K562 (cell line): ENCODE results near the gene NKAIN1. TPM values are rescaled to one million over a fixed set of nuclear protein-coding genes. Genes with fewer than 3 reads are reported as not detected.

Experiments used
- ATAC-seq: fragments of 200-7000 bp; cut with Tn5 transposase; 3 replicates; pipeline ENCODE4 v1.9.1; 2020; ENCODE audit warnings: moderate library complexity
- BruUV-seq: library from RNA; stranded (reverse); fragments of 400-500 nt; replicated peaks from 2 replicates; lab custom pipeline; 2021; lab: Mats Ljungman, UMichigan
- CTCF ChIA-PET: fragments of 300-600 bp; formaldehyde crosslinking; extraction: SDS; loops from one replicate; lab custom pipeline; 2021; ENCODE audit warnings: low intra/inter-chr PET ratio; lab: Yijun Ruan, JAX
- POLR2A ChIA-PET: fragments of 300-600, 350-650 bp; sonication (Branson Sonifier 250); formaldehyde crosslinking; extraction: SDS; loops from one replicate; lab custom pipeline; 2021; ENCODE audit warnings: antibody characterized with exemption, inconsistent platforms; lab: Yijun Ruan, JAX
- DNase-seq, 4 experiments: peaks; one replicate each; pipeline versions ENCODE4 v3.0.0 to v3.0.0-alpha.2; 2011 to 2018; ENCODE audit warnings: low spot score in 3 of 4, mixed read lengths in 3 of 4; ENCODE audit errors: extremely low read depth in 1 of 4
- FAIRE-seq: peaks from 2 replicates; lab custom pipeline; 2011; peaks lifted over from hg19 to GRCh38; lab: Jason Lieb, UNC
- H2AFZ ChIP-seq: 2 replicates; pipeline ENCODE4 v1.6.0; 2011; ENCODE audit warnings: low read depth, low read length, control low read depth, inconsistent platforms
- H3K27ac ChIP-seq: fragments of 200-600 bp; 3 replicates; pipeline ENCODE4 v1.8.0; 2011; ENCODE audit warnings: low read depth, mild to moderate bottlenecking, control low read depth, inconsistent platforms, low read length, moderate library complexity, mixed read lengths; ENCODE audit errors: extremely low read depth
- H3K27me3 ChIP-seq, 2 experiments: fragments of 300-600 bp in 1 of 2; 2 replicates in 1 of 2; 3 replicates in 1 of 2; pipeline versions ENCODE4 v1.6.0 to v1.8.0; 2011; ENCODE audit warnings: inconsistent platforms in 2 of 2, low read length in 2 of 2, mild to moderate bottlenecking in 1 of 2, mixed read lengths in 1 of 2, moderate library complexity in 1 of 2; ENCODE audit not compliant: control insufficient read depth in 2 of 2, insufficient read depth in 2 of 2
- H3K36me3 ChIP-seq: fragments of 300-600 bp; 3 replicates; pipeline ENCODE4 v1.8.0; 2011; ENCODE audit warnings: mild to moderate bottlenecking, low read length, inconsistent platforms; ENCODE audit not compliant: control insufficient read depth, insufficient read depth
- H3K4me1 ChIP-seq, 2 experiments: fragments of 200-600 bp in 1 of 2; replicated peaks in 1 of 2; 2 replicates in 1 of 2; 3 replicates in 1 of 2; pipeline versions ENCODE4 v1.5.1 to v1.8.0; 2011; ENCODE audit warnings: inconsistent platforms in 2 of 2, low read length in 2 of 2, mild to moderate bottlenecking in 1 of 2, mixed read lengths in 1 of 2, moderate library complexity in 1 of 2; ENCODE audit not compliant: control insufficient read depth in 2 of 2, insufficient read depth in 2 of 2
- H3K4me2 ChIP-seq: 2 replicates; pipeline ENCODE4 v1.6.1; 2011; ENCODE audit warnings: low read length, control low read depth, inconsistent platforms, mixed read lengths; ENCODE audit not compliant: insufficient read depth
- H3K4me3 ChIP-seq: fragments of 200-600 bp; sonication (generic), shearing (Covaris generic); 2 replicates; pipeline ENCODE4 v1.5.1; 2016; ENCODE audit warnings: control low read depth, inconsistent platforms
- H3K79me2 ChIP-seq: fragments of 200-600 bp; 3 replicates; pipeline ENCODE4 v1.8.0; 2011; ENCODE audit warnings: low read length, inconsistent platforms; ENCODE audit not compliant: control insufficient read depth, insufficient read depth
- H3K9ac ChIP-seq, 2 experiments: 2 replicates each; pipeline versions ENCODE4 v1.6.0 to v1.6.1; 2011; ENCODE audit warnings: low read depth in 2 of 2, low read length in 2 of 2, control low read depth in 1 of 2, inconsistent platforms in 1 of 2, mild to moderate bottlenecking in 1 of 2, mixed read lengths in 1 of 2; ENCODE audit not compliant: insufficient read depth in 1 of 2
- H3K9me1 ChIP-seq: one replicate; pipeline ENCODE4 v1.6.0; 2011; ENCODE audit warnings: inconsistent platforms, mild to moderate bottlenecking, low read length, moderate library complexity; ENCODE audit not compliant: control insufficient read depth, insufficient read depth
- H3K9me3 ChIP-seq: replicated peaks from 2 replicates; pipeline ENCODE4 v1.5.1; 2011; ENCODE audit warnings: low read depth, low read length, inconsistent platforms; ENCODE audit not compliant: control insufficient read depth, insufficient read depth
- H4K20me1 ChIP-seq: replicated peaks from 2 replicates; pipeline ENCODE4 v1.6.1; 2011; ENCODE audit warnings: low read length, inconsistent platforms, mixed read lengths; ENCODE audit not compliant: control insufficient read depth, insufficient read depth
- CHCHD3 ChIP-seq: fragments of 250-450 bp; sonication (Bioruptor Pico); IDR thresholded peaks from 2 replicates; pipeline ENCODE4 v2.1.2; 2022; ENCODE audit warnings: mild to moderate bottlenecking
- ERF ChIP-seq: fragments of 450-650 bp; formaldehyde crosslinking; IDR thresholded peaks from 2 replicates; pipeline ENCODE4 v1.4.0; 2020; ENCODE audit warnings: mild to moderate bottlenecking, mixed read lengths
- FOXA1 ChIP-seq: fragments of 450-650 bp; IDR thresholded peaks from 2 replicates; pipeline ENCODE4 v1.6.1; 2016; ENCODE audit warnings: mild to moderate bottlenecking, borderline replicate concordance
- HMG20A ChIP-seq: fragments of 450-650 bp; formaldehyde crosslinking; conservative IDR thresholded peaks from 2 replicates; pipeline ENCODE4 v1.4.0; 2020; ENCODE audit warnings: mild to moderate bottlenecking, mixed read lengths
- HMGN3 ChIP-seq: IDR thresholded peaks from 2 replicates; pipeline ENCODE4 v1.6.1; 2011; ENCODE audit warnings: borderline replicate concordance, low read depth, mild to moderate bottlenecking, mixed read lengths, low read length; ENCODE audit not compliant: insufficient read length; ENCODE audit errors: extremely low read depth
- KLF6 ChIP-seq: fragments of 250-450 bp; sonication (Bioruptor Pico); IDR thresholded peaks from 2 replicates; pipeline ENCODE4 v1.4.0; 2020; ENCODE audit warnings: mild to moderate bottlenecking, moderate library complexity, borderline replicate concordance
- MAFF ChIP-seq: IDR thresholded peaks from 2 replicates; pipeline ENCODE4 v1.6.1; 2012; ENCODE audit warnings: low read length, improper control_type of control experiment
- MYNN ChIP-seq, 2 experiments: sonication (generic); formaldehyde crosslinking in 1 of 2; IDR thresholded peaks; 2 replicates each; pipeline versions ENCODE4 v1.5.0 to v1.6.1; 2016 to 2020; ENCODE audit warnings: antibody characterized with exemption in 1 of 2, missing genetic modification reagents in 1 of 2
- NR2F6 ChIP-seq: fragments of 450-650 bp; formaldehyde crosslinking; IDR thresholded peaks from 2 replicates; pipeline ENCODE4 v1.4.0; 2020; ENCODE audit warnings: mild to moderate bottlenecking
- SRSF9 ChIP-seq: fragments of 200-400 bp; formaldehyde crosslinking; IDR thresholded peaks from 2 replicates; pipeline ENCODE4 v1.6.1; 2017; ENCODE audit warnings: low read depth, low read length, borderline replicate concordance
- TARDBP ChIP-seq: fragments of 450-650 bp; IDR thresholded peaks from 2 replicates; pipeline ENCODE4 v1.6.1; 2016
- WGBS: fragments of 100-300 bp; shearing (Covaris generic); methylation state at CpG from one replicate; pipeline ENCODE4 v1.1.6; 2016; ENCODE audit warnings: low coverage, mixed read lengths; ENCODE audit not compliant: insufficient coverage; ENCODE audit errors: missing lambda C conversion rate; 5-methylcytosine and 5-hydroxymethylcytosine counted together
- in situ Hi-C: fragments of 300-500 bp; cut with MboI; formaldehyde crosslinking; loops from 4 replicates; pipeline ENCODE4 v1.15.0; 2018; ENCODE audit warnings: inconsistent platforms, mixed read lengths
- intact Hi-C: fragments of 100-400 bp; cut with micrococcal nuclease; formaldehyde crosslinking; loops from 2 replicates; pipeline ENCODE4 v1.14.2; 2022
- polyA plus RNA-seq, 8 experiments: library from polyadenylated mRNA; depleted of rRNA in 4 of 8; stranded (reverse) in 5 of 8; unstranded in 3 of 8; fragments of >200 nt; fragmentation: Nextera tagmentation in 2 of 8; fragmentation: Illumina TruSeq in 1 of 8; extraction: Ambion mirVana in 2 of 8; extraction: Trizol in 1 of 8; gene quantifications; 2 replicates each; pipeline versions ENCODE4 v1.2.1 to v1.2.3, GENCODE V29; 2011 to 2014; ENCODE audit warnings: inconsistent platforms in 1 of 8, missing spikeins in 1 of 8
- total RNA-seq, 7 experiments: library from RNA; depleted of rRNA in 6 of 7; stranded (reverse); fragments of >200 nt in 6 of 7; fragmentation: Illumina TruSeq in 2 of 7; extraction: Trizol in 2 of 7; gene quantifications; 2 replicates each; pipeline versions ENCODE4 v1.2.1 to v1.2.3, GENCODE V29; 2011 to 2021; ENCODE audit warnings: low replicate concordance in 1 of 7

Gene NKAIN1
- total and polyA plus RNA-seq, 9 of the 15 experiments (the other 6 are each of a cell fraction or from before 2014, with no cell fraction given), result 0.03 to 0.22 (median 0.04) TPM; not detected in 3

GRCh38 chr1:31193729-31194128 lies 46.0 kb downstream of the NKAIN1 start:
- no TSS peak for BruUV-seq
- in situ Hi-C loops (loop anchor here (25.0 kb wide), 1 partner anchor 369 kb away; no protein-coding TSS in a partner anchor), intact Hi-C loops (no loop called here)
- Histone ChIP-seq H3K9me1 (no peaks in the 10 kb centered on the region), H2AFZ (no peak overlapping the region), H3K79me2 (no peaks in the 10 kb centered on the region), H3K4me1 (no peaks in the 10 kb centered on the region; a peak in 1 of 5 replicates), H3K9me3 (no peaks in the 10 kb centered on the region), H3K4me3 (no peak overlapping the region), H3K9ac (no peak overlapping the region), H3K27me3 (peaks cover 16 to 36% of the 10 kb centered on the region in 2 experiments; a peak in 4 of 5 replicates), H3K27ac (no peak overlapping the region), H4K20me1 (0 out of 2 replicates have a peak, but pooled peaks cover 4% of the 10 kb centered on the region), H3K4me2 (no peak overlapping the region), H3K36me3 (no peaks in the 10 kb centered on the region)
- TF ChIP-seq MAFF, result no peak
- no peak for TF ChIP-seq MYNN (IDR thresholded peaks at IDR 0.05)
- TF ChIP-seq MYNN (CRISPR knock-in tag; IDR thresholded peaks at IDR 0.05), result no peak
- TF ChIP-seq FOXA1, result no peak
- no peak for TF ChIP-seq HMGN3
- TF ChIP-seq SRSF9, result no peak
- no peak for TF ChIP-seq HMG20A (CRISPR knock-in tag)
- TF ChIP-seq CHCHD3 (CRISPR knock-in tag), result no peak
- no peak for TF ChIP-seq KLF6
- TF ChIP-seq ERF, result no peak
- TF ChIP-seq TARDBP, result no peak
- TF ChIP-seq NR2F6 (CRISPR knock-in tag), result no peak
- DNase-seq (no peak), ATAC-seq (no peak), FAIRE-seq (no peak)
- POLR2A ChIA-PET, result interaction anchor here (1.4 kb wide), 1 partner anchor 12 kb away, joined by 6 read pairs; no protein-coding TSS in a partner anchor
- CTCF ChIA-PET, result no interaction called here
- 13% methylated on average over 5 of the region's 5 CpGs for WGBS
